Mesenteric fat pad (tissue), 1 donor: Measurements from ENCODE around the gene ZGPAT. TPM values are rescaled to one million over a fixed set of nuclear protein-coding genes. Genes with fewer than 3 reads are reported as not detected.

ENCODE experiments used
- DNase-seq: peaks from one replicate; pipeline ENCODE4 v3.0.0-alpha.2; 2020; ENCODE audit warnings: low spot score
- total RNA-seq: library from RNA; stranded (reverse); fragmentation: NEBNext Ultra II Directional; extraction: Animal tissue kit (Norgen Biotek cat#: 25700); gene quantifications from one replicate; pipeline ENCODE4 v1.2.1, GENCODE V29; 2021
- donor health status: DM: yes; HTN: yes; CAD: no.

The ZGPAT gene
- total RNA-seq, 1 donor from 2014 or later: 26.7 TPM

- no peak for DNase-seq
Observed at GRCh38 chr20:63742381-63743024, 34.7 kb downstream of the ZGPAT start.

GRCh38 chr20:63743210-63743970 lies 35.6 kb downstream of the ZGPAT start:
- no peak for DNase-seq

GRCh38 chr20:63744158-63744557 lies 36.3 kb downstream of the ZGPAT start:
- DNase-seq: no peak

GRCh38 chr20:63744574-63745423 lies 37.0 kb downstream of the ZGPAT start:
- DNase-seq: no peak

- DNase-seq: no peak
Observed at GRCh38 chr20:63745424-63745805, 37.6 kb downstream of the ZGPAT start.

- no peak for DNase-seq
Observed at GRCh38 chr20:63745961-63746731, 38.3 kb downstream of the ZGPAT start.

GRCh38 chr20:63746751-63747315 lies 39.0 kb downstream of the ZGPAT start:
- no peak for DNase-seq

- DNase-seq: no peak
Observed at GRCh38 chr20:63747622-63748069, 39.8 kb downstream of the ZGPAT start.

GRCh38 chr20:63748070-63748933 lies 40.5 kb downstream of the ZGPAT start:
- DNase-seq: no peak

- DNase-seq: no peak
Observed at GRCh38 chr20:63748934-63749270, 41.1 kb downstream of the ZGPAT start.

- no peak for DNase-seq
Observed at GRCh38 chr20:63749597-63750508, 42.0 kb downstream of the ZGPAT start.

GRCh38 chr20:63750807-63751470 lies 43.1 kb downstream of the ZGPAT start:
- DNase-seq: no peak

GRCh38 chr20:63751471-63752271 lies 43.8 kb downstream of the ZGPAT start:
- DNase-seq: no peak

GRCh38 chr20:63752411-63753101 lies 44.7 kb downstream of the ZGPAT start:
- no peak for DNase-seq

- DNase-seq: no peak
Observed at GRCh38 chr20:63753381-63753780, 45.5 kb downstream of the ZGPAT start.

GRCh38 chr20:63754008-63754407 lies 46.2 kb downstream of the ZGPAT start:
- DNase-seq: no peak
